Measurements from ENCODE around the gene TIAM2. TPM values are rescaled to one million over a fixed set of nuclear protein-coding genes. Genes with fewer than 3 reads are reported as not detected.

The TIAM2 gene
- total and polyA plus RNA-seq, 7 experiments from 2014 or later = 0.66 to 11.6 (median 6.0) TPM

- ATAC-seq (no peak), DNase-seq (no peak)
- H3K4me3 ChIP-seq (ENCODE audit: low read length) = no peak overlapping the region
- no peaks in the 10 kb centered on the region for H3K4me1 ChIP-seq (ENCODE audit: control insufficient read depth in 2 of 2, insufficient read depth in 2 of 2, low read length in 2 of 2)
- no peak overlapping the region for H3K27ac Mint-ChIP-seq
- no peaks in the 10 kb centered on the region for H3K9me3 ChIP-seq (ENCODE audit: control insufficient read depth in 2 of 3, low read length in 3 of 3)
- H3K36me3 ChIP-seq (ENCODE audit: control insufficient read depth in 2 of 3, insufficient read depth in 3 of 3, low read length in 3 of 3) = no peaks in the 10 kb centered on the region
- peaks cover 0 to 7% (median 0%) of the 10 kb centered on the region in 11 donors for H3K9me3 Mint-ChIP-seq
- H3K36me3 Mint-ChIP-seq = peaks cover 0 to 2% (median 0%) of the 10 kb centered on the region in 5 donors
- peaks cover 0 to 2% (median 0%) of the 10 kb centered on the region in 7 donors for H3K4me1 Mint-ChIP-seq
- no peak overlapping the region for H3K27ac ChIP-seq (ENCODE audit: low read depth, low read length)
- intact Hi-C loops (cut with micrococcal nuclease) = no loop called here
- H3K27me3 Mint-ChIP-seq = peaks cover 0 to 3% (median 3%) of the 10 kb centered on the region in 5 donors
- H3K4me3 Mint-ChIP-seq = no peak overlapping the region
- CTCF ChIA-PET = no interaction called here
- POLR2A ChIA-PET = no interaction called here
- H3K27me3 ChIP-seq (ENCODE audit: control insufficient read depth in 2 of 2, insufficient read depth in 2 of 2, low read length in 2 of 2) = no peaks in the 10 kb centered on the region
Observed at GRCh38 chr6:155201461-155202226, 206.5 kb downstream of the TIAM2 start.

- peaks cover 0 to 2% (median 0%) of the 10 kb centered on the region in 5 donors for H3K36me3 Mint-ChIP-seq
- no peaks in the 10 kb centered on the region for H3K9me3 Mint-ChIP-seq
- Histone ChIP-seq H3K4me1 (ENCODE audit: control insufficient read depth in 2 of 2, insufficient read depth in 2 of 2, low read length in 2 of 2) (no peaks in the 10 kb centered on the region), H3K27me3 (ENCODE audit: control insufficient read depth in 2 of 2, insufficient read depth in 2 of 2, low read length in 2 of 2) (no peaks in the 10 kb centered on the region), H3K27ac (ENCODE audit: low read depth, low read length) (no peak overlapping the region), H3K9me3 (ENCODE audit: control insufficient read depth in 2 of 3, low read length in 3 of 3) (no peaks in the 10 kb centered on the region), H3K36me3 (ENCODE audit: control insufficient read depth in 2 of 3, insufficient read depth in 3 of 3, low read length in 3 of 3) (no peaks in the 10 kb centered on the region), H3K4me3 (ENCODE audit: low read length) (no peak overlapping the region)
- ChIA-PET POLR2A (no interaction called here), CTCF (no interaction called here)
- no peak overlapping the region for H3K27ac Mint-ChIP-seq
- intact Hi-C loops (cut with micrococcal nuclease) = no loop called here
- no peaks in the 10 kb centered on the region for H3K4me1 Mint-ChIP-seq
- H3K4me3 Mint-ChIP-seq = no peak overlapping the region
- no peak for ATAC-seq
- no peaks in the 10 kb centered on the region for H3K27me3 Mint-ChIP-seq
- DNase-seq = no peak
Observed at GRCh38 chr6:155207223-155207622, 212.1 kb downstream of the TIAM2 start.

GRCh38 chr6:155212106-155212505 is 217.0 kb downstream of the TIAM2 start:
- no peak for DNase-seq
- Mint-ChIP-seq H3K4me1 (no peaks in the 10 kb centered on the region), H3K27ac (no peak overlapping the region), H3K36me3 (peaks cover 0 to 3% (median 0%) of the 10 kb centered on the region in 5 donors), H3K9me3 (no peaks in the 10 kb centered on the region), H3K4me3 (no peak overlapping the region), H3K27me3 (peaks cover 4 to 10% (median 6%) of the 10 kb centered on the region in 5 donors)
- no peak for ATAC-seq
- ChIA-PET CTCF (no interaction called here), POLR2A (interaction anchor here (0.7 kb wide), 1 partner anchor 9 kb away, joined by 3 read pairs; no protein-coding TSS in a partner anchor)
- Histone ChIP-seq H3K9me3 (ENCODE audit: control insufficient read depth in 2 of 3, low read length in 3 of 3) (no peaks in the 10 kb centered on the region), H3K27me3 (ENCODE audit: control insufficient read depth in 2 of 2, insufficient read depth in 2 of 2, low read length in 2 of 2) (no peaks in the 10 kb centered on the region), H3K4me3 (ENCODE audit: low read length) (no peak overlapping the region), H3K36me3 (ENCODE audit: control insufficient read depth in 2 of 3, insufficient read depth in 3 of 3, low read length in 3 of 3) (no peaks in the 10 kb centered on the region), H3K27ac (ENCODE audit: low read depth, low read length) (no peak overlapping the region), H3K4me1 (ENCODE audit: control insufficient read depth in 2 of 2, insufficient read depth in 2 of 2, low read length in 2 of 2) (no peaks in the 10 kb centered on the region)
- intact Hi-C loops (cut with micrococcal nuclease) = no loop called here

- ATAC-seq = no peak
- Histone ChIP-seq H3K9me3 (ENCODE audit: control insufficient read depth in 2 of 3, low read length in 3 of 3) (no peaks in the 10 kb centered on the region), H3K27ac (ENCODE audit: low read depth, low read length) (no peak overlapping the region), H3K4me1 (ENCODE audit: control insufficient read depth in 2 of 2, insufficient read depth in 2 of 2, low read length in 2 of 2) (no peaks in the 10 kb centered on the region), H3K4me3 (ENCODE audit: low read length) (no peak overlapping the region), H3K36me3 (ENCODE audit: control insufficient read depth in 2 of 3, insufficient read depth in 3 of 3, low read length in 3 of 3) (no peaks in the 10 kb centered on the region), H3K27me3 (ENCODE audit: control insufficient read depth in 2 of 2, insufficient read depth in 2 of 2, low read length in 2 of 2) (no peaks in the 10 kb centered on the region)
- ChIA-PET POLR2A (interaction anchor here (0.7 kb wide), 1 partner anchor 8 kb away, joined by 3 read pairs; no protein-coding TSS in a partner anchor), CTCF (no interaction called here)
- intact Hi-C loops (cut with micrococcal nuclease) = no loop called here
- no peak for DNase-seq
- Mint-ChIP-seq H3K9me3 (no peaks in the 10 kb centered on the region), H3K4me1 (no peaks in the 10 kb centered on the region), H3K27ac (no peak overlapping the region), H3K27me3 (peaks cover 4 to 10% (median 6%) of the 10 kb centered on the region in 5 donors), H3K4me3 (no peak overlapping the region), H3K36me3 (peaks cover 0 to 3% (median 0%) of the 10 kb centered on the region in 5 donors)
Observed at GRCh38 chr6:155212616-155213380, 217.7 kb downstream of the TIAM2 start.

- Mint-ChIP-seq H3K27me3 (peaks cover 4 to 11% (median 8%) of the 10 kb centered on the region in 5 donors), H3K4me3 (no peak overlapping the region), H3K4me1 (no peaks in the 10 kb centered on the region), H3K27ac (no peak overlapping the region), H3K36me3 (peaks cover 0 to 3% (median 0%) of the 10 kb centered on the region in 5 donors), H3K9me3 (no peaks in the 10 kb centered on the region)
- POLR2A ChIA-PET = no interaction called here
- H3K4me3 ChIP-seq (ENCODE audit: low read length) = no peak overlapping the region
- H3K36me3 ChIP-seq (ENCODE audit: control insufficient read depth in 2 of 3, insufficient read depth in 3 of 3, low read length in 3 of 3) = no peaks in the 10 kb centered on the region
- CTCF ChIA-PET = interaction anchor here (0.6 kb wide), 1 partner anchor 1768 kb away, joined by 6 read pairs; no protein-coding TSS in a partner anchor
- no peaks in the 10 kb centered on the region for H3K4me1 ChIP-seq (ENCODE audit: control insufficient read depth in 2 of 2, insufficient read depth in 2 of 2, low read length in 2 of 2)
- intact Hi-C loops (cut with micrococcal nuclease) = no loop called here
- no peaks in the 10 kb centered on the region for H3K27me3 ChIP-seq (ENCODE audit: control insufficient read depth in 2 of 2, insufficient read depth in 2 of 2, low read length in 2 of 2)
- no peak for DNase-seq
- ATAC-seq = no peak
- no peak overlapping the region for H3K27ac ChIP-seq (ENCODE audit: low read depth, low read length)
- no peaks in the 10 kb centered on the region for H3K9me3 ChIP-seq (ENCODE audit: control insufficient read depth in 2 of 3, low read length in 3 of 3)
Observed at GRCh38 chr6:155213611-155214372, 218.7 kb downstream of the TIAM2 start.

- H3K9me3 Mint-ChIP-seq = peaks cover 0 to 2% (median 0%) of the 10 kb centered on the region in 11 donors
- no peak overlapping the region for H3K4me3 ChIP-seq (ENCODE audit: low read length)
- DNase-seq (no peak), ATAC-seq (no peak)
- POLR2A ChIA-PET = no interaction called here
- peaks cover 0 to 2% (median 0%) of the 10 kb centered on the region in 7 donors for H3K4me1 Mint-ChIP-seq
- no peaks in the 10 kb centered on the region for H3K9me3 ChIP-seq (ENCODE audit: control insufficient read depth in 2 of 3, low read length in 3 of 3)
- no peaks in the 10 kb centered on the region for H3K27me3 ChIP-seq (ENCODE audit: control insufficient read depth in 2 of 2, insufficient read depth in 2 of 2, low read length in 2 of 2)
- H3K4me1 ChIP-seq (ENCODE audit: control insufficient read depth in 2 of 2, insufficient read depth in 2 of 2, low read length in 2 of 2) = no peaks in the 10 kb centered on the region
- no peak overlapping the region for H3K27ac Mint-ChIP-seq
- intact Hi-C loops (cut with micrococcal nuclease) = no loop called here
- peaks cover 0 to 3% (median 0%) of the 10 kb centered on the region in 5 donors for H3K36me3 Mint-ChIP-seq
- CTCF ChIA-PET = no interaction called here
- peaks cover 4 to 16% (median 12%) of the 10 kb centered on the region in 5 donors for H3K27me3 Mint-ChIP-seq
- H3K4me3 Mint-ChIP-seq = no peak overlapping the region
- no peaks in the 10 kb centered on the region for H3K36me3 ChIP-seq (ENCODE audit: control insufficient read depth in 2 of 3, insufficient read depth in 3 of 3, low read length in 3 of 3)
- no peak overlapping the region for H3K27ac ChIP-seq (ENCODE audit: low read depth, low read length)
Observed at GRCh38 chr6:155215906-155216305, 220.8 kb downstream of the TIAM2 start.
